Mammary epithelial cell (primary cell): Measurements from ENCODE around the gene PIK3CA.

Experiments used
- CTCF ChIP-seq, 2 donors: IDR thresholded peaks in 1 of 2; conservative IDR thresholded peaks in 1 of 2; 2 replicates each; pipeline ENCODE4 v1.5.1; 2011 to 2012; ENCODE audit warnings: inconsistent platforms in 2 of 2, low read length in 2 of 2, mild to moderate bottlenecking in 2 of 2, control low read depth in 1 of 2, low read depth in 1 of 2; ENCODE audit not compliant: insufficient read depth in 1 of 2; ENCODE audit errors: extremely low read depth in 1 of 2
- EZH2 ChIP-seq: IDR thresholded peaks from 2 replicates; pipeline ENCODE4 v1.6.1; 2012; ENCODE audit warnings: low read length, inconsistent platforms, borderline replicate concordance

- TF ChIP-seq CTCF (conservative IDR thresholded peaks at IDR 0.05 in 1 of 2, IDR thresholded peaks at IDR 0.05 in 1 of 2; ENCODE audit: extremely low read depth in 1 of 2, insufficient read depth in 1 of 2, low read depth in 1 of 2, low read length in 2 of 2) = no peak
- TF ChIP-seq EZH2 = no peak
Measured at GRCh38 chr3:179156775-179157174, 8.6 kb downstream of the PIK3CA start.
